Keratinocyte (primary cell): ENCODE data around the gene MTNR1B. TPM values are rescaled to one million over a fixed set of nuclear protein-coding genes. Genes with fewer than 3 reads are reported as not detected.

Experiments used
- DNase-seq: peaks from one replicate; pipeline ENCODE4 v3.0.0-alpha.2; 2011; ENCODE audit warnings: low read depth, missing footprints, low spot score
- FAIRE-seq: peaks from 2 replicates; lab custom pipeline; 2011; peaks lifted over from hg19 to GRCh38; lab: Jason Lieb, UNC
- H2AFZ ChIP-seq: 2 replicates; pipeline ENCODE4 v1.6.0; 2012; ENCODE audit warnings: low read length, control low read depth, inconsistent platforms; ENCODE audit not compliant: control insufficient read depth
- H3K27ac ChIP-seq: 2 replicates; pipeline ENCODE4 v1.5.1; 2011; ENCODE audit warnings: low read length; ENCODE audit not compliant: control insufficient read depth, insufficient read depth
- H3K27me3 ChIP-seq: 3 replicates; pipeline ENCODE4 v1.6.0; 2011; ENCODE audit warnings: low read length; ENCODE audit not compliant: control insufficient read depth, insufficient read depth; ENCODE audit errors: extremely low read depth
- H3K36me3 ChIP-seq, 2 experiments: 2 replicates in 1 of 2; 3 replicates in 1 of 2; pipeline ENCODE4 v1.5.1; 2011; ENCODE audit warnings: low read length in 2 of 2, mild to moderate bottlenecking in 1 of 2; ENCODE audit not compliant: control insufficient read depth in 2 of 2, insufficient read depth in 2 of 2; ENCODE audit errors: extremely low read depth in 1 of 2
- H3K4me1 ChIP-seq: 3 replicates; pipeline ENCODE4 v1.5.1; 2011; ENCODE audit warnings: low read length; ENCODE audit not compliant: control insufficient read depth, insufficient read depth; ENCODE audit errors: extremely low read depth
- H3K4me2 ChIP-seq: 3 replicates; pipeline ENCODE4 v1.6.0; 2011; ENCODE audit warnings: low read depth, low read length; ENCODE audit not compliant: control insufficient read depth, insufficient read depth; ENCODE audit errors: extremely low read depth
- H3K4me3 ChIP-seq, 3 experiments: fragments of 200-600 bp in 1 of 3; sonication (generic) in 1 of 3; 2 replicates in 2 of 3; 3 replicates in 1 of 3; pipeline ENCODE4 v1.5.1; 2011 to 2016; ENCODE audit warnings: low read length in 3 of 3, mild to moderate bottlenecking in 3 of 3, control low read depth in 2 of 3, inconsistent platforms in 1 of 3, low read depth in 1 of 3, mixed read lengths in 1 of 3, mixed run types in 1 of 3, moderate library complexity in 1 of 3; ENCODE audit not compliant: control insufficient read depth in 2 of 3, insufficient read depth in 2 of 3; ENCODE audit errors: extremely low read depth in 1 of 3
- H3K79me2 ChIP-seq: 2 replicates; pipeline ENCODE4 v1.6.0; 2012; ENCODE audit warnings: low read length; ENCODE audit not compliant: control insufficient read depth, insufficient read depth
- H3K9ac ChIP-seq: 3 replicates; pipeline ENCODE4 v1.6.0; 2011; ENCODE audit warnings: low read length; ENCODE audit not compliant: control insufficient read depth, insufficient read depth; ENCODE audit errors: extremely low read depth
- H3K9me1 ChIP-seq: 3 replicates; pipeline ENCODE4 v1.6.0; 2011; ENCODE audit warnings: low read length; ENCODE audit not compliant: control insufficient read depth, insufficient read depth; ENCODE audit errors: extremely low read depth
- H3K9me3 ChIP-seq: 2 replicates; pipeline ENCODE4 v1.5.1; 2012; ENCODE audit warnings: low read depth, low read length; ENCODE audit not compliant: control insufficient read depth
- H4K20me1 ChIP-seq: 3 replicates; pipeline ENCODE4 v1.6.0; 2011; ENCODE audit warnings: low read length; ENCODE audit not compliant: control insufficient read depth, insufficient read depth; ENCODE audit errors: extremely low read depth
- CTCF ChIP-seq, 3 experiments: IDR thresholded peaks in 1 of 3; conservative IDR thresholded peaks in 1 of 3; optimal IDR thresholded peaks in 1 of 3; 2 replicates in 2 of 3; 3 replicates in 1 of 3; pipeline versions ENCODE3 to v1.5.1; 2011; ENCODE audit warnings: low read length in 3 of 3, mild to moderate bottlenecking in 3 of 3, moderate library complexity in 2 of 3, control low read depth in 1 of 3, inconsistent platforms in 1 of 3; ENCODE audit not compliant: insufficient read depth in 2 of 3; ENCODE audit errors: extremely low read depth in 1 of 3
- EZH2 ChIP-seq: IDR thresholded peaks from one replicate; pipeline ENCODE4 v1.6.1; 2012; ENCODE audit warnings: inconsistent platforms, mild to moderate bottlenecking, low read length, moderate library complexity
- dilution Hi-C: fragments of 300-500 bp; cut with MboI; formaldehyde crosslinking; loops from one replicate; pipeline ENCODE4 v1.7.0; 2020; ENCODE audit warnings: low sequenced_read_pairs; ENCODE audit not compliant: extremely low pct_ligation_motif_present
- polyA plus RNA-seq, 5 experiments: library from polyadenylated mRNA; depleted of rRNA in 3 of 5; stranded (reverse) in 3 of 5; stranded (forward) in 1 of 5; unstranded in 1 of 5; fragments of >200 nt; gene quantifications; 1 replicate in 1 of 5; 2 replicates in 3 of 5; 3 replicates in 1 of 5; pipeline versions ENCODE4 v1.2.1 to v1.2.3, GENCODE V29; 2011 to 2012; ENCODE audit warnings: missing spikeins in 2 of 5, low read depth in 1 of 5, low replicate concordance in 1 of 5

MTNR1B gene
- polyA plus RNA-seq, 1 donor (not counting 4 experiments of a cell fraction or from before 2014, with no cell fraction given): not detected

DNA sequence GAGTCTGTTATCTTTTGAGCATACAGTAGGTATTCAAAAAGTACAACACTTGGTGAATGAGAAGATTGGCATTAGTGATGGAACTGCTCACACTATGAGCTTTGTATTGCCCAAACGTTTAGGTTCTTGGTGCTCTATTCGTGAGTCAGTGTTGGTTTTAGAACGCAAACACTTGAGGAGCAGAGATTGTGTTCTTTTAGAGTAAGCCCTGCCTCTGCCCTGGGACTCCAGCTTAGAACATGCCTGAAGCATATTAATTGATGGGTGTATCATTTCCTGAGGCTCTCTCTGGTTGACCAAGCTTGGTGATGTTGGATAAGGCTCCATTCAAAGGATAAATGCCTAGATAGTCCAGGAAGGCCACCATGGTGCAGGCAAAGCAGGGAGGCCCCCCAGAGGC is 10.9 kb downstream of the MTNR1B start:
- no peak overlapping the region for H2AFZ ChIP-seq
- no peak overlapping the region for H3K27ac ChIP-seq
- no peaks in the 10 kb centered on the region for H3K9me1 ChIP-seq
- no peaks in the 10 kb centered on the region for H3K36me3 ChIP-seq
- H3K79me2 ChIP-seq: no peaks in the 10 kb centered on the region
- no peaks in the 10 kb centered on the region for H4K20me1 ChIP-seq
- H3K4me1 ChIP-seq: peaks cover 15% of the 10 kb centered on the region
- H3K9ac ChIP-seq: no peak overlapping the region
- no peak overlapping the region for H3K4me2 ChIP-seq
- no peak overlapping the region for H3K4me3 ChIP-seq
- no peak for DNase-seq
- H3K9me3 ChIP-seq: no peaks in the 10 kb centered on the region
- no peaks in the 10 kb centered on the region for H3K27me3 ChIP-seq
- dilution Hi-C loops: no loop called here
- no peak for FAIRE-seq
- TF ChIP-seq CTCF (optimal IDR thresholded peaks at IDR 0.05 in 1 of 3, IDR thresholded peaks at IDR 0.05 in 1 of 3, conservative IDR thresholded peaks at IDR 0.05 in 1 of 3; ENCODE audit: extremely low read depth in 1 of 3, insufficient read depth in 2 of 3, low read length in 3 of 3) (no peak), EZH2 (no peak)

- Histone ChIP-seq H3K4me2 (no peak overlapping the region), H2AFZ (no peak overlapping the region), H4K20me1 (no peaks in the 10 kb centered on the region), H3K27me3 (no peaks in the 10 kb centered on the region), H3K9ac (no peak overlapping the region), H3K4me1 (peaks cover 15% of the 10 kb centered on the region), H3K9me3 (no peaks in the 10 kb centered on the region), H3K4me3 (no peak overlapping the region), H3K9me1 (no peaks in the 10 kb centered on the region), H3K36me3 (no peaks in the 10 kb centered on the region), H3K79me2 (no peaks in the 10 kb centered on the region), H3K27ac (no peak overlapping the region)
- dilution Hi-C loops: no loop called here
- FAIRE-seq: no peak
- no peak for DNase-seq
- TF ChIP-seq CTCF (optimal IDR thresholded peaks at IDR 0.05 in 1 of 3, IDR thresholded peaks at IDR 0.05 in 1 of 3, conservative IDR thresholded peaks at IDR 0.05 in 1 of 3; ENCODE audit: extremely low read depth in 1 of 3, insufficient read depth in 2 of 3, low read length in 3 of 3) (no peak), EZH2 (no peak)
Measured at GRCh38 chr11:92981508-92982043, 12.1 kb downstream of the MTNR1B start.
